OCI-M1 (cell line): ENCODE measurements around the gene PPP2R2C.

Source experiments
- DNase-seq: peaks from one replicate; lab custom pipeline; 2025; lab: John Stamatoyannopoulos, UW

The PPP2R2C gene

GRCh38 chr4:6396696-6397236, 75.6 kb downstream of the PPP2R2C start:
- no peak for DNase-seq

GRCh38 chr4:6395466-6396228, 76.8 kb downstream of the PPP2R2C start:
- no peak for DNase-seq

- no peak for DNase-seq
These were observed 77.7 kb downstream of the PPP2R2C start for GRCh38 chr4:6394671-6395081.

- DNase-seq, result no peak
These were observed 78.6 kb downstream of the PPP2R2C start for GRCh38 chr4:6393544-6394475.

- DNase-seq, result no peak
These were observed 79.3 kb downstream of the PPP2R2C start for GRCh38 chr4:6393066-6393465.

GRCh38 chr4:6392407-6392806, 80.0 kb downstream of the PPP2R2C start:
- DNase-seq, result no peak

GRCh38 chr4:6391852-6392188, 80.6 kb downstream of the PPP2R2C start:
- no peak for DNase-seq

GRCh38 chr4:6391186-6391851, 81.1 kb downstream of the PPP2R2C start:
- DNase-seq, result no peak

GRCh38 chr4:6390356-6390755, 82.1 kb downstream of the PPP2R2C start:
- DNase-seq, result no peak

- DNase-seq, result no peak
These were observed 83.1 kb downstream of the PPP2R2C start for GRCh38 chr4:6389142-6389825.

- no peak for DNase-seq
These were observed 83.7 kb downstream of the PPP2R2C start for GRCh38 chr4:6388713-6389112.

GRCh38 chr4:6387946-6388345, 84.5 kb downstream of the PPP2R2C start:
- DNase-seq, result no peak

- no peak for DNase-seq
These were observed 86.3 kb downstream of the PPP2R2C start for GRCh38 chr4:6386091-6386490.

- DNase-seq, result no peak
These were observed 87.1 kb downstream of the PPP2R2C start for GRCh38 chr4:6385288-6385687.

GRCh38 chr4:6384541-6384940, 87.9 kb downstream of the PPP2R2C start:
- no peak for DNase-seq

- DNase-seq, result no peak
These were observed 88.5 kb downstream of the PPP2R2C start for GRCh38 chr4:6383929-6384328.

- no peak for DNase-seq
These were observed 89.4 kb downstream of the PPP2R2C start for GRCh38 chr4:6383009-6383404.

GRCh38 chr4:6381571-6382123, 90.8 kb downstream of the PPP2R2C start:
- no peak for DNase-seq

- DNase-seq, result no peak
These were observed 91.5 kb downstream of the PPP2R2C start for GRCh38 chr4:6380746-6381410.

- no peak for DNase-seq
These were observed 92.4 kb downstream of the PPP2R2C start for GRCh38 chr4:6379767-6380745.
